HG03135 (cell line): ENCODE measurements around the gene CRTC2.
A peak's percentile ranks its signal among the peaks of the same experiment; 100 is the strongest.

ENCODE experiments used
- ATAC-seq: cut with Tn5 transposase; IDR thresholded peaks from one replicate; pipeline ENCODE4 v1.9.1; 2021; ENCODE audit warnings: mild to moderate bottlenecking, moderate library complexity; ENCODE audit not compliant: unreplicated experiment

CRTC2 gene

DNA sequence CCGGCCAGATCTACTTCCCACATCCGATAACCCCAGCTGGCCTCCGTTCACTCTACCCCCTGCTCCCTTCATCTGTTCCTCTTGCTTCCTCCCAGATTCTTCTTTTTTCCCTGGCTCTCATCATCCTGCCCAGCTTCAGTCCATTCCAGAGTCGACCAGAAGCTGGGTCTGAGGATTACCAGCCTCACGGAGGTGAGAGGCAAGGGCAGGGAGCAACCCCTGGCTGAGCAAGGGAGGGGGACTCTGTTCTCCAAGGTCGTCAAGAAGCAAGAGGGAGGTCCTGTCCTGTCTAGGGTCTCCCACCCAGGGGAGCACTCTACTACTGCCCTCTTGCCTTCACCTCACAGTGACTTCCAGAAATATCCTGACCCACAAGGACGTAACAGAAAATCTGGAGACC lies 15.1 kb upstream of the CRTC2 start:
- ATAC-seq = no peak

DNA sequence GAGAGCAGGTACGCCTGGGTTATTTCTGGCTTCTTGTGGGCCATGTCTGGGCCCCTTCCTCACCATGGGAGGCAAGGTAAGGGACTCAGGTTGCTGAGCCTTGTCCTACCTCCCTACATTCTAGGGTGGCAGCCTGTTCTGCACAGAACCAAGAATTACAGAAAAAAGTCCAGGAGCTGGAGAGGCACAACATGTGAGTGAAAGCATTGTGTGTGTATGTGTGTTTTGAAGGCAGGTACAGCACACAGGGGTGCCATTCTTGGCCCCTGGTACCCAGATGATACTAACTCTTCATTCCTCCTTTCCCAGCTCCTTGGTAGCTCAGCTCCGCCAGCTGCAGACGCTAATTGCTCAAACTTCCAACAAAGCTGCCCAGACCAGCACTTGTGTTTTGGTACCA lies 14.7 kb upstream of the CRTC2 start:
- ATAC-seq = no peak

DNA sequence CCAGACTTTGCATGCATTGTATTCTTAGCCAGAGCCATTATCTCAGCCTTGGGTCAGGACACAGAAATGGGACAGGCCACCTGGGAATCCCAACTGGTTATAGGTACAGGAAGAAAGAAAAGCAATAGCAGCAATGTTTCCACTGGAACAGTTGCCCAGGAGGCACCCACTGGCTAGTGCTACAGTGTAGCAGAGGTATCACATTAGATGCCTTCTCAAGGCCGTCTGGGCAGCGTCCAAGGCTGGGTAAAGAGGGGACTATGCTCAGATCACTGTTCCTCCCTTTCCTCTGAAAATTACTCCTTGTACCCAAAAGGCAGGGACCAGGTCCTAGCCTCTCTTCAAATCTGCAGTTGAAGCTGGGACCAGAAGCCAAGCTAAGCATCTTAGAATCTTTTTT lies 11.9 kb upstream of the CRTC2 start:
- ATAC-seq = no peak

DNA sequence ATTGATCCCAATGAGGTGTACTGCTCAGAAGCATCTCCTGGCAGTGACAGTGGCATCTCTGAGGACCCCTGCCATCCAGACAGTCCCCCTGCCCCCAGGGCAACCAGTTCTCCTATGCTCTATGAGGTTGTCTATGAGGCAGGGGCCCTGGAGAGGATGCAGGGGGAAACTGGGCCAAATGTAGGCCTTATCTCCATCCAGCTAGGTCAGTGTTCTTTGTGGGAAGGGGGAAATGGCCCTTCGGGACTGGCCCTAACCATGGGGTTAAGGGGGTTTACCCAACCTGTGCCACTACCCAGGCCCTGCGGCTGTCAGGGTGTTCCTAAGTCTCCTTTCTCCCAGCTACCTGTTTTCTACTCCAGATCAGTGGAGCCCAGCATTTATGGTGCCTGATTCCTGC lies 10.6 kb upstream of the CRTC2 start:
- no peak for ATAC-seq

DNA sequence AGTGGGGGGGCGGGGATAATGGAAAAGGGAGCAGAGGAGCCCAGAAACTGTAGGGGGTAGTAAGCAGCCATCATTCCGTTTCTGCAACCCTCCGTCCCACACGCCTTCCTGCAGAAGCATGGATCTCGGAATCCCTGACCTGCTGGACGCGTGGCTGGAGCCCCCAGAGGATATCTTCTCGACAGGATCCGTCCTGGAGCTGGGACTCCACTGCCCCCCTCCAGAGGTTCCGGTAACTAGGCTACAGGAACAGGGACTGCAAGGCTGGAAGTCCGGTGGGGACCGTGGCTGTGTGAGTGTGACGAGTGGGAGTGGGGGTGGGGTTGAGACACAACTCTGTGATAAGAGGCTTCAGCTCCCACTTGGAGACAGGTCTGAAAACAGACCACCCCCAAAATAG lies 10.0 kb upstream of the CRTC2 start:
- no peak for ATAC-seq

DNA sequence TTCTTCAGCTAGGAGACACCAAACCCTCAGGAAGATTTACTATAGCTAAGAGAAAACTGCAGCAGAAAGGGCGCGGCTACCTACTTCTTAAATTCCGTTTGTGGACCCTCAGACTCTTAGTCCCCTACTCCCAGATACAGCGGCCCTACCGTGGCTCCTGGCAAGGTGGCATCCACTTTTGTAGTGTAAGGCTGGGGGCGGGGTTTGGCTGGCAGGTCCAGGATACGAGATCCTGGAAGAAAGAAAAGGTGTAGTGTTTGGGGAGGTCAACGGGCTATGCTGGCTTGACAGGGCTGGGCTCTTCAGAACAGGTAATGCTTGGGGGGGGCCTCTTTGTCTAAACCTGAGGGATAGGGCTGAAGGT lies 9.6 kb upstream of the CRTC2 start:
- ATAC-seq = no peak

DNA sequence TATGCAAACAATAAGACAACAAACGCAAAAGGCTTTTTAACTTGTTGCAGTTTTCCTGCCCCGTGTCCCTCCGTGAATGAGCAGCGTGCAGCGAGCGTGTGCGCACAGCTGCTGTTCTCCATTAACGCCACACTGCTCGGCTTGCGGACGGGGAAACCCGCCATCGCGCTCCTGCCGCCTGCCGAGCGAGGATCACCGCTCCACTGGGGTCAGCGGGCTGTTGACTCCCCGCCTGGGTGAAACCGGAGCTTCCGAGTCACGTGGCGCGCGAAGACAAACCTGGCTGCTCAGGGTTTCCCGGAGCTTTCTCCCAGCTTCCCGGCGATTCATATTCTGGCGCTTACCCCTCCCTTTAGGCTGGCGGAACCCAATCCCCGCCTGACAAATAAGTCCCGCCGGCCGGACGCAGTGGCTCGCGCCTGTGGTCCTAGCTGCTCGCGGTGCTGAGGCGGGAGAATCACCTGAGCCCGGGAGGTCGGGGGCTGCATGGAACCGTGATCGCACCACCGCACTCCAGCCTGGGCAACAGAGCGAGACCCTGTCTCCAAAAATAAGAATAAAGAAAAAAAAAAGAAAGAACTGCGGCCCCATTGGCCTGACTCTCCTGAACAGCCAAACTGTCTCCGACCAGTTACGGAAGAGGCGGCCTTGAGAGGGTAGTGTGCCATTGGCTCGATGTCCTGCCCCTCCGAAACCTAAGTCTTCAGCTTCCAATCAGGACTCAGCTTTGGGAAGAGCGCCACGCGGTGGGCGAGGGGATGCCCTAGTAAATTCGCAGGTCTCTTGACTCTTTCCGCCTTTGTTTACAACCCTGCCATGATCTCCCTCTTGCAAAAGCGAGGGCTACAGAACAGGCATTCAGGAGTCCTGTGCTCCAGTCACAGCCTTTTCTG lies 8.9 kb upstream of the CRTC2 start, which contains the start of gene CREB3L4:
CREB3L4 (plus strand) TSS at position 796 of the 893 bp plus-strand sequence. CDS start 624 bp downstream, outside the sequence.
- peak; percentile 70 for ATAC-seq

DNA sequence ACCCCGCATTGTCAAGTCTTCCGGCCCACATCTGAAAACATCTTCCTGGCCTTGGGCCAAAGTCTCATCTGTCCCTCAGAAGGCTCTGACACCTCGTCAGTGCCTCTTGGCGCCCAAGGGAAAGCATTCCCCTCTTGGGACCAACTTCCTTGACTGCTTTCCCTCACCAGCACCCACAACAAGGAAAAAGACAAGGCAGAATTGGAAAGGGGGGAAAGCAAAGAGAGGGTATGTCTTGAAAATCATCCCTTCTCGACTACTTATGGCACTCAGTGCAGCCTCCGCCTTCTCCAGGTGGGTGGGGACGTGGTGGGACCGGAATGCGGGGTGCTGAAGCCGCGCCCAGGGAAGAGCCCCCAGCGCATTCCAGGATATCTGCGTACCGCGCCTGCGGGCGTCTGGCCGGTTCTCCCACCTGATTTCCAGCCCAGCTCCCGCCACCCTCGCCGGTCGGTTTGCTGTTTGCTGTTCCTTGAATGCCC lies 5.5 kb upstream of the CRTC2 start:
- ATAC-seq = no peak

DNA sequence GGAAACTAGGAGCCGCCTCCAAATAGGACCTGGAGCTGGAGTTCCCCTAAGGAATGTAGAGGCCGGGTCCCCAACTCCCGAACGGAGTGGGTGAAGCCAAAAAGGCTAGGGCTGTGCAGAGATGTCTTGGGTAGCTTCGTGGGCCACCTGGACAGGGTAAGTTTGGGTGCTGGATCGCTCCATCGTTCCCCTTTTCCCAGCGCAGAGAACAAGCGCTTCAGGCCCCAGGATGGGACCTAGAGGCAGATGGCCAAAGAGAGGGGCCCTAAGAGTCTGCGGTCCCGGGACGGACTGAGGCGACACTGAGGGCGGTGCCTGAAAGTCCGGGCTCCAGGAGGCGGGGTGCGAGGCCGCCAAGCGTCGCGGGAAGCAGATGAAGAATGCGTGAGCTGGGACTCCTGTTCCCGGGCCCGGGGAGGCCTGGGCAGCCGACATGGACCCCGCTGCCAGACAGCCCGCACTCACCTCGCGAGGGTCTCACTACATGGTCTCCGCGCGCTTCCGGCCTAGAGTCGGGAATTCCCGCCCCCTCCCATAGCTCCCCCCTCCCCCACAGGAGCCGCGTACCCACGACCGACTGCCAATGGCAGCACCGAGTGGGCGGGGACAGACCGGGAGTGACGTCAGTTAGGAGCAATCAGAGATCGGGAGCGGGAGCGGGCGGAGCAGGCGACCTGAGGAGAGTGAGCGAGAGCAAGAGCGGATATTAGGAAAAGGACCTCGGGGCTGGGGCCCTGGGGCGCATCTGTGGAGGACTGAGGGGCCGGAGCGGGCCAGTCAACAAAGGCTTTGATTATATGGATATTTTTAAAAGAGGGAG lies 4.8 kb upstream of the CRTC2 start, which contains the start of gene SLC39A1:
SLC39A1 (minus strand) TSS at position 508 of the 820 bp plus-strand sequence. CDS start 822 bp downstream, outside the sequence.
- ATAC-seq = peak; percentile 45

DNA sequence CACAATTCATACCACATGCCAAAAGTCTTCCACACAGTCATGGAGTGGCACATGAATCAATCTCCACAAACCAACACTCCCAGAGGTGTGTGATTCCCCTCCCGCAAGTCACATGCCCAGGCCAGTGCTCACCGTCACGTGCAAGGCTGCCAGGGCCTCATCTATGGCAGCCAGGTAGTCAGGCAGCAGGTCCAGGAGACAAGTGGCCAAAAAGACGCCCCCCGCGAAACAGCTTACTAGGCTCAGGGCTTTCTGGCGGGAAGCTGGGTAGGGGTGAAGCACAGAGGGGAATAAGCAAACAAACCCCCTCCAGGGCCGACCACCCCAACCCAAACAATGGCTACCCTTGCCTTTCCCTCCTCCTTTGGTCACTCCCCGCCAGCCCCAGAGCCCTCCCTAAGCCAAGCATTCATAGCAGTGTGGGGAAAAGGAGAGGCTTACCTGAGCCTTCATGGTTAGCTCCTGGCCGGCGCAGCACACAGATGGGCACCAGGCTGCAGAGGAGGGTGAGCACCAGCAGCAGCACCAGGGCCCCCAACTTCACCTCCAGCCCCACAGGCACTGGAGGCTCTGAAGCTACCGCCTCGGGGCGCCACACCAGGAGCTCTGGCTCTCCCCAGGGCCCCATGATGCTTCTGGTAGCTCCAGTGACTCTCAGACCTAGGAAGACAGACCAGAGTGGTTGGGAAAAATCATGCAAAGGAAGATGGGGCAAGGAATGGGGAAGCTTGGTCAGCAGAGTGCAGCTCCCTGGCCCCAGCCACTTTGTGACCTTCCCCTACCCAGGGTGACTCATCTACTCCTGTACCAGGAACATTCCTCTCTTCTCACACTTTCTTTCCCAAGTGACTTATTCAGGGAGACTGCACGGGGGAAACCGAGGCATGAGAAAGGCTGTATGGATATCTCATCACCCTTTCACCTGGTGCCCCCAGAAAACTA lies 3.9 kb upstream of the CRTC2 start:
- ATAC-seq = no peak

DNA sequence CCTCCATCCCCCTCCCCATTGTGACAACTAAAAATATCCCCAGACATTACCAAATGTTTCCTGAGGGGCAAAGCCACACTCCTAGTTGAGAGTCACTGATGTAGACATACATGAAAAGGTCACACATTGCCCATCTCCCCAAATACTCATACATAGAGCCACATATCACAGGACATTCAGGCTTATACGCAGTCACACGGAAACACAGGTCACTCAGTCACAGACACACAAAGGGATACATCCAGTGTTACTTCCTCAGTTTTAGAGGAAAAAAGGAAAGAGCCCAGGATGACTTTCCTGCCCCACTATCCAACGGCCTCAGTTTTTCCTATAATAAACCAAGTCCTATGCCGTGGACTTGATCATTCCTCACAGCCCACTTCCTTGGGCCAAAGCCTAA lies 3.0 kb upstream of the CRTC2 start:
- no peak for ATAC-seq

DNA sequence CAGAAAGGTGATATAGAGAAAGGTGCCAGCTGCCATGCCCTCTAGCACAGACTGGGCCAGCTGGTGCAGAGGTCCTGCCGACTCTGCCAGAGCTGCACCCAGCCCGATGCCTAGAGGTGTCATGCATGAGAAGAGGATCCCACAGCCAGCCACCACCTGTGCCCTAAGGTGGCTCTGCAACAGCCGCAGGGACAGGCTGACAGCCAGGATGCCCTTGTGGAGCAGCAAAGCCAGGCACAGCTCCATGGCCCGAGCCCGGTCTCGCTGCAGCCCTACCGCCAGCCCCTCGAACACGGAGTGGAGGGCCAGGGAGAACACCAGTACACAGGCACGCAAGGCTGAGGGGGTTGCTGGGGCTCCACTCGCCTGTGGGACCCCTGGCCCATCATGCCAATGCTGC lies 1.8 kb upstream of the CRTC2 start:
- no peak for ATAC-seq

DNA sequence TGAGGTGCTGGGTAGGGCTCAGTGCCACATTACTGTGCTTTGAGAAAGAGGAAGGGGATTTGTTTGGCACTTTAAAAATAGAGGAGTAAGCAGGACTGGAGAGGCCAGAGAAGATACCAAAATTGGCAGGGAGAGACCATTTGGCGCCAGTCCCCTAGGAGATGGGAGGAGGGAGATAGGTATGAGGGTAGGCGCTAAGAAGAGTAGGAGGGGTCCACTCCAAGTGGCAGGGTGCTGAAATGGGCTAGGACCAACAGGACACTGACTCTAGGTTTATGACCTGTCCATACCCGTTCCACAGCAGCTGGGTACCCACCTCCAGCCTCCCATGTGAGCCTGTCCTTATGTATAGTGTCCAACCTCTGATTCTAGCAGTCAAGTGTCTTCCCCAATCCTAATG lies 1.0 kb upstream of the CRTC2 start:
- ATAC-seq = no peak

DNA sequence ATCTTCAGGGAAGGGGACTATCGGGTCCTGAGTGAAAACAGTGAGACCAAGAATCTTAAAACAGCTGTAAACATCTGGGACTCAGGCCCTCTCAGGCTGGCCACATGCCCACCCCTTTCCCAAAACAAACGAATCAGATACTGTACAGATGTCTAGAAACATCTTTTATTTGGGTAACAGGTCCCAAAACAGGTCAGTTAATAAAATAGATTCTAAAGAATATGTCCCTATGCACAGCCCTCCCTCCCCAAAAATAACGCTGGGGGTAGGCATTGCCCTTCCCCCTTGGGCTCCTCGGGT lies 499 bp upstream of the CRTC2 start:
- ATAC-seq = no peak

DNA sequence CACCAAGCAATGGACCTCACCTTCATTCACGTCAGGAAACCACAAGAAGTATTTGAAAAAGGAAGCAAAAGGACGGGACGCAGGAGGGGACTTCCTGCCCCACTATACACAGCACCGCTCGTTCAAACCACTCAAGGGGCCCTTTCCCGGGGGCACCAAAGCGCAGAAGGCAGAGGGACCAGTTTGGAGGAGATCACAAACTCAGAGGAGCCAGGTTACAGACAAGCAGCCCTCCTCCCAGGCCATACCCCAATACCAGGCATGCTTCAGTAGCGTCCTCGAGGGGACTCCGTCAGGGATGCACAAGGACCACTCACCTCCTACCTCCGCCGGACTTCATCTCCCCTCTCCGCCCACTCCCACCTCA lies 685 bp downstream of the CRTC2 start:
- ATAC-seq = no peak

DNA sequence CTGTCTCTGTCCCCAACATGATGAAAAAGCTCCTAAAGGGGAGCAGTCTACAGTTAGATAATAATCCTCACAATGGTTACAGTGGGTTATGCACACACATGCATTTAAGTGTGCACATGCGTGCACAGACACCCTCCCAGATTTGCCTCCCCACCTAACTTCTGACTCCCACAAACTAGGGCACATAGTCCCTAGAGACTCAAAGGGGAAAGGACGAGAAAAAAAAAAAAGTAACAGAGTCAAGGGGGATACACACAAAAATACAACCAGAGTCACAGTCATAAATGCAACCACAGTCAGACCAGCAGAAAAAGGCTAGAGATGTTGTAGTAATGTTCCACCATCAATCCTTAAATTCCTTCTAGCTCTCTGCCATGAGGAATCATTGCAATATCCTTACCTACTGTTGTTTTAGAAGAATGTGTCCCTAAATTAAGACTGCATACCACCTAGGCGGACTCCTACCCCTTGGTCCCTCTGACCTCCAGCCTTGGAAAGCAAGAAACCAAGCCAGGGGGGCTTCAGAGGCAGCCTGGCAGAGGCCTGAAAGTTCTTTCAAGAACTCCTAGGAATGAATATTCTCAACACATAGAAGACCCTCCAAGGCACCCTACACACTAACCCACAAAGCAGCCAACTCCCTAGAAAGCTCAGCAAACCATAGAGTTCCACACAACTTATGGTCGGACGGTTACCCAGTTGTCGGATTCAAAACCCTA lies 1.3 kb downstream of the CRTC2 start:
- no peak for ATAC-seq

DNA sequence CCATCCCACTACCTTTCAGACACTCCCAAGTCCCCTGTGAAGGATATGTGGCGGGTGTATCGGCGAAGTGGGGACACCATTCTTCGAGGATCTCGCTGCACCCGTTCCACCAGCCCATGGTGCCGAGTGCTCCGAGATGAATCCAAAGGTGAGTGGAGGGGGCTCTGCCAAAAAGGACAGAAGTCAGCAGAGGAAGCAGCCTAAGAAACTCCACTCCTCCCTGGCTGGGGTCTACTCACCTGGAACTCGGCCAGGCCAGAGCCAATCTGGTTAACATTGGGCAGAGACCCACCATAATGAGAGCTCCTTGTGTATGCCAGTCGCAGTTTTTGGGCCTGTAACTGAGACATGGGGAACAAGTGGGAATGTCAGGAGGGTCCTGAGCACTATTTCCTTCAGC lies 3.6 kb downstream of the CRTC2 start:
- no peak for ATAC-seq

DNA sequence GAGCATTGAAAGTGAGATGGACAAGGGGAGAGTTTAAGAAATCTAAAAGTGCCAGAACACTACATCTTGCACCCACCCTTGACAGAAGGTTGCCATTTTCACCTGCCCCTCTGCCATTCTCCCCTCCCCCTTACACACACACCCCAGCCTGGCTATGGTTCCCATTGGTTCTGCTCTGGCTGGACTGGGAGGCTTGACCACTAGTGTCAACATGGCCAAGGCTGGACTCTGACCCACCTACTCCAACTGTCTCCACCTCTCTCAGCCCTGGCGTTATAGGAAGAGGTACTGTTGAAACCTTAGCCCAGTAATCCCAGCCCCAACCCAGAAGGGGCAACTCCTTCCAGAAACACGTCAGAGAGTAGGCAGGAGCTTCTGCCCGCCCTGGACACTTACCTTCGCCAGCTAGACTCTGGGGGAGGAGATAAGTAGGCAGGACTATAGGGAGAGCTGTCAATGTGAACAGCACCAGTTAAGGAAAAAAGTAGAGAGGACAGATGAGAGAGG lies 4.5 kb downstream of the CRTC2 start:
- ATAC-seq = no peak

DNA sequence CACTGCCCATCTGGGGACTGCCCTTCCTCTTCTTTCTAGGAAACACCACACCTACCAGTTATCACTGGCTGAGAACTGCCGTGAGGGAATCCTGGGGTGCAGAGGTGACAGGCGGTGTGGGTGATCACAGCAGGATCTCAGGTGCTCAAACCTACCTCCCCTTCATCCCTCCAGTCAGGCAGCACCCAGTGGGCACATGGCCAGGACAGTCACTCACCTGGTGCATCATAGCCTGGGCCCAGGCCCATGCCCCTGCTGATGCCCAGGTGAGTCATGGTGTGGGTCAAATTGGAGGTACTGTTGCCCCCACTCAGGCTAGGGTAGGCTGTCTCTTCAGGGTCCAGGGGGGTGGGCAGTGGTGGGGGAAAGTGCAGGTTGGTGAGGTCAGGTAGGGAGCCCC lies 6.6 kb downstream of the CRTC2 start:
- ATAC-seq = no peak

DNA sequence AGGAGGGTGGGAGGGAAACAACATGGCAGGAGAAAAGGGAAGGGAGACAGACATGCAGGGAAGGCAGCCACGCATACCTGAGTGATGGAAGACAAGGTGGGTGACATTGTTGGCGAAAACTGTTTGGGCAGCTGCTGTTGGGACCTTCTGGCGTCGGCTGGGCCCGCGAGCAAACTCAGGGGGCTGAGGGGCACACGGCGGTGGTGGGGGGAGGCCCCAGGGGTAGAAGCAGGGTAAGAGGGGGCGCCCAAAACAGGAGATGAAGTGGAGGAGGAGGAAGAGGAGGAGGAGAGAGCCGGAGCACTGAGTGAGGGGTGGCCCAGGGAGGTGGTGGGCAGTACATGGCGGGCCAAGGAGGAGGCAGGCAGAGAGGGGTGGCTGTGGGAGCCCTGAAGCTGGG lies 7.2 kb downstream of the CRTC2 start:
- no peak for ATAC-seq
